Activated naive CD4-positive, alpha-beta T cell treated with anti-CD3 and anti-CD28 coated beads, Interleukin-2, amount 10 ng/mL, durations not matched to agents 7 days and 5 days (primary cell): ENCODE measurements around the gene NDUFS8.

Experiments used
- CTCF ChIA-PET: fragments of 350-600 bp; sonication (Branson Sonifier 250); formaldehyde crosslinking; loops from one replicate; lab custom pipeline; 2021; ENCODE audit warnings: antibody characterized with exemption; lab: Charles Lee
- DNase-seq: peaks from one replicate; pipeline ENCODE4 v3.0.0-alpha.2; 2020
- H3K27ac Mint-ChIP-seq: one replicate; pipeline ENCODE4 v1.8.0; 2021; ENCODE audit warnings: mild to moderate bottlenecking, moderate library complexity, mixed read lengths
- H3K27me3 Mint-ChIP-seq: one replicate; pipeline ENCODE4 v1.8.0; 2021; ENCODE audit warnings: mild to moderate bottlenecking, mixed read lengths
- H3K36me3 Mint-ChIP-seq: one replicate; pipeline ENCODE4 v1.8.0; 2021; ENCODE audit warnings: mixed read lengths
- H3K4me1 Mint-ChIP-seq: one replicate; pipeline ENCODE4 v1.8.0; 2021; ENCODE audit warnings: mixed read lengths
- H3K4me3 Mint-ChIP-seq: one replicate; pipeline ENCODE4 v1.8.0; 2021; ENCODE audit warnings: mild to moderate bottlenecking, moderate library complexity, mixed read lengths
- H3K9me3 Mint-ChIP-seq: one replicate; pipeline ENCODE4 v1.8.0; 2021; ENCODE audit warnings: mixed read lengths

The NDUFS8 gene

DNA sequence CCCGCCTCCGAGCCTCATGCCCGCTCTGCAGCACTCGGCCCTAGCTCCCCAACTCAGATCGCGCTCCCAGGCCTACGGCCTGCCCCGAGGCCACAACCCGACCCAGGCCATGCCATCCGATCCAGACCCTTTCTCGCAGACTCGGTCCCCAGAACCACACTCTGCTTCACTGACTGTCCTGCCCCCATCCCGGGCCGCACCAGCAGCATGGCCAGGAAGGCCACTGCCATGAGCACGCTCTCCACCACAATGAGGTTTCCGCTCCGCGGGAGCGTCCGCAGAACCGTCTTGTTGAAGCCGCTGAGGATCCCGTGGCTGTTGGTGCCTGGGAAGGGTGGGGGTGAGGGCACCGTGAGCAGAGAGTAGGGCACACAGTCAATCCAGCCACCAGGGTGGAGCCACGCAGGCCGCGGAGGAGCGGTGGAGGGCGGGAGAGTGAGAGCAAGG lies 33.0 kb upstream of the NDUFS8 start:
- DNase-seq = no peak
- Mint-ChIP-seq H3K4me3 (no peak overlapping the region), H3K4me1 (peaks cover 56% of the 10 kb centered on the region), H3K27ac (no peak overlapping the region), H3K36me3 (peaks cover 11% of the 10 kb centered on the region), H3K27me3 (no peaks in the 10 kb centered on the region), H3K9me3 (no peaks in the 10 kb centered on the region)
- CTCF ChIA-PET = no interaction called here

DNA sequence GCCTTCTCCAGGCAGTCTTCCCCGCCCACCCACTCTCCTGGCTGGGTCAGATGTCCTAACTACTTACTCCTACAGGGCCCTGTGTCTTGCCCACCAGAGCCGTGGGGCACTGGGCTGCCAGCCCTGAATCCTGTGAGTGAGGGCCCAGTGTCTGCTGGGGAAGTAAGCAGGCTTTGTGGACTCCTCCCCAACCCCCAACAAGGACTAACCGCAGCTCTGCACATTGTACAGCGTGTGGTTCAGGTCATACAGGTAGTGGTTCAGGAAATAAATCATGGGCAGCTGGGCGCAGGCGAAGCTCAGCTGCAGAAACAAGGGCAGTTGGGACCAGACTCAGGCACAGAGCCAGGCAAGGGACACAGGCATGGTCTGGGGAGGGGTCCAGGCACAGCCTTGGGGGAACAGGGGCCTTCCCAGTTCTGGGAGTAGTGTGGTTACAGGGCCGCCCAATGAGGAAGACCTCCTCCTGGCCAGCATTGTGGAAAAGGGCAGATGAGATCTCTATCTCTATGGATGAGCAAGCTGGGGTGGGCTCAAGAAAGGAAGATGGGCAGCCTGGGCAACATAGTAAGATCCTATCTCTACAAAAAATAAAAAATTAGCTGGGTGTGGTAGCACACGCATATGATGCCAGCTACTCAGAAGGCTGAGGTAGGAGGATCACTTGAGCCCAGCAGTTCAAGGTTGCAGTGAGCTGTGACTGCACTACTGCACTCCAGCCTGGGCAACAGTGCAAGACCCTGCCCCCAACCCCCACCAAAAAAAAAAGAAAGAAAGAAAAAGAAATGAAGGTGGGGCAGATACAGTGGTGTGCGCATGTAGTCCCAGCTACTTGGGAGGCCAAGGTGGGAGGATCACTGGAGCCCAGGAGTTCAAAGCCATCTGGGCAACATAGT lies 32.1 kb upstream of the NDUFS8 start:
- peak overlapping the region; percentile 58 for H3K27ac Mint-ChIP-seq
- H3K36me3 Mint-ChIP-seq = peaks cover 11% of the 10 kb centered on the region
- no peaks in the 10 kb centered on the region for H3K9me3 Mint-ChIP-seq
- H3K4me1 Mint-ChIP-seq = peaks cover 63% of the 10 kb centered on the region
- peaks cover 4% of the 10 kb centered on the region for H3K27me3 Mint-ChIP-seq
- CTCF ChIA-PET = no interaction called here
- DNase-seq = peak; percentile 60
- peak overlapping the region; percentile 44 for H3K4me3 Mint-ChIP-seq

DNA sequence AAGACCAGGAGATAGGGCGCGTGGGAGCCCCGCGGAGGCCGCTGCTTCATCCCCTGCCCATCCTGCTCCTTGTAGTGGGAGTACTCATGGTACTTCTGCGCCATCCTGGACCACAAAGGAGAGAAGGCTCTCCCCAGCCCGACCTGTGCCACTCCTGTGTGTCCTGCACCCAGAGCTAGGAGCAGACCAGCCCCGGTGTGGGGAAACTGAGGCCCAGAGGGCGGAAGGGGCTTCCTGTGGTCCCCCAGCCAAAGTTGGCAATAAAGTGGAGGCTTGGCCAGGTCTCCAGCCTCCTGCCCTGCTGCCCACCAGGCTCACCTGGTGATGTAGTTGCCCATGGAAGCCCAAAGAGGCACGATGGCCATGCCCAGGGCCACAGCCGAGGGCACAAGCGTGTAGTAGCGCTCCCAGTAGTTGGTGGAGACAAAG lies 31.3 kb upstream of the NDUFS8 start:
- peaks cover 59% of the 10 kb centered on the region for H3K4me1 Mint-ChIP-seq
- DNase-seq = no peak
- H3K9me3 Mint-ChIP-seq = no peaks in the 10 kb centered on the region
- H3K4me3 Mint-ChIP-seq = no peak overlapping the region
- no peak overlapping the region for H3K27ac Mint-ChIP-seq
- H3K27me3 Mint-ChIP-seq = peaks cover 4% of the 10 kb centered on the region
- H3K36me3 Mint-ChIP-seq = peaks cover 10% of the 10 kb centered on the region
- CTCF ChIA-PET = no interaction called here

DNA sequence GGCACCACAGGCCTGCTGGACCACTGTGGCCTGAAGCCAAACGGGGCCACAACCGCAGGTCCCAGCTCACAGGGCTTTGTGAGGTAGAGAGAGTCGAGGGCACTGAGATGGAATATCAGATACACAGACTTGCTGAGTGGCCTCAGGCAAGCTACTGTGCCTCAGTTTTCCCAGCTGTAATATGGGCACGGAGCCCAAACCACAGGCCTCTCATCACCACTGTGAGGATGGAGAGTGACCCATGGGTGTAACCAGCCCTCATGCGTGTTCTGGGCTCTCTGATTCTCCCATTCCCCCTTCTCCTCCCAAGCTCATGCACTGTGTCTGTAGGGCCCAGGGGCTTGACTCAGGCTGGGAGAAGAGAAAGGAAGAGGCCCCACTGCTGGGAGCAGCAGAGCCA lies 30.8 kb upstream of the NDUFS8 start:
- peaks cover 6% of the 10 kb centered on the region for H3K27me3 Mint-ChIP-seq
- no peak for DNase-seq
- peaks cover 58% of the 10 kb centered on the region for H3K4me1 Mint-ChIP-seq
- no peak overlapping the region for H3K27ac Mint-ChIP-seq
- no peak overlapping the region for H3K4me3 Mint-ChIP-seq
- H3K36me3 Mint-ChIP-seq = peaks cover 10% of the 10 kb centered on the region
- no peaks in the 10 kb centered on the region for H3K9me3 Mint-ChIP-seq
- CTCF ChIA-PET = no interaction called here

DNA sequence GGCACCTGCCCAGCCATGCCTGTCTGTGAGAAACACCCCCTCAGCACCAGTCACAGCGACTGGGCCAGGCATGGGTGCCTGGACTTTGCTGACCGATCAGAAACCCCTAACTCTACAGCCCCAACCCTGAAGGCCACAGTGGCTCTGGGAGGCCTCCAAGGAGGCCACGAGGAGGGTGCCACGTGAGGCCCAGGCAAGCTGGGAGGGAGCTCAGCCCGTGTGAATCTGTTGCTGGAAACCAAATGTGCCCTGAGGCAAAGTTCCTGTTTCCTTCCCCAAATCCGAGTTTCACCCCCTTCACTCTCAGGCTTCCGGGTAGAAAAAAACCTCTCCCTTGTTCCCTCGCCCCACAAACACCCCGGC lies 27.9 kb upstream of the NDUFS8 start:
- no peaks in the 10 kb centered on the region for H3K36me3 Mint-ChIP-seq
- H3K27ac Mint-ChIP-seq = peak overlapping the region; percentile 51
- H3K4me3 Mint-ChIP-seq = peak overlapping the region; percentile 77
- H3K9me3 Mint-ChIP-seq = no peaks in the 10 kb centered on the region
- peaks cover 44% of the 10 kb centered on the region for H3K4me1 Mint-ChIP-seq
- CTCF ChIA-PET = interaction anchor here (1.7 kb wide), 1 partner anchor 8 kb away, joined by 4 read pairs; no protein-coding TSS in a partner anchor
- no peak for DNase-seq
- peaks cover 11% of the 10 kb centered on the region for H3K27me3 Mint-ChIP-seq

DNA sequence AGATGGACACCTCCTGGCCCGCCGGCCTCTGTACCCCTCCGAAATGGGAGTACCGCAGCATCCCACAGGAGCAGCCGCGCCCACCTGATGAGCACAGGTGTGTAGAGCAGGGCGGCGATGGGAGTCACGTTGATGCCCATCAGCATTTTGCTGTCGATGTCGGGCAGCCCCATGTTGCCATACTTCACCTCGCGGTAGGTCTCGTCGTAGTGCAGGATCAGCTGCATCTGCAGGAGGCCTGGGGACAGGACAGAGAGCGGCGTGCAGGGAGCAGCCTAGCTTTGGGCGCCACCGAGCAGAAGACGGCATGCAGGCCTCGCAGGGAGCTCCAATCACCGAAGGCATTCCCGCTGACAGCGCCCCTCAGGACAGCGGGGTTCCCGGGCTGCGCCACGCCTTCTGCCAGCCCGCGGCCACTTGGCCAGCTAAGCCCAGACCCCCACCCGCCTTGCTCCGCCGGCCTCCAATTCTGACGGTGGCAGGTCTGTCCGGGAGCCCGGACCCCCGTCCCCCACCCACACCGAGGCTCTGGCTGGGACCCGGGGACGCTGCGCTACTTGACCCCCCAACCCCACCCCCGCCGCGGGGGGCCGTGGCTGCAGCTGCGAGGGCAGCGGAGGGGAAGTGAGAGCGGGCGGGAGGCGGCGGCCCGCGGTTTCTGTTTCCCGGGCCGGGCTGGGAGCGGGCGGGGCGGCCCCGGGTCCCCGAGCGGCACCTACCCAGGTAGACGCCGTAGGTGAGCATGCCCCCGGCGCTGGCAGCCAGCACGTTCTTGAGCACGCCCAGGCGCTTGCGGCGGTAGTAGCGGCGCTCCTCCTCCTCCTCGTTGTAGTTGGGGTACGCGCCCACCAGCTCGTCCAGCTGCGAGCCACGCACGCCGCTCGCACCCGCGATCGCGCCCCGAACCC lies 27.3 kb upstream of the NDUFS8 start:
- peak; percentile 69 for DNase-seq
- peak overlapping the region; percentile 73 for H3K27ac Mint-ChIP-seq
- CTCF ChIA-PET = interaction anchor here (1.7 kb wide), 1 partner anchor 9 kb away, joined by 4 read pairs; no protein-coding TSS in a partner anchor

DNA sequence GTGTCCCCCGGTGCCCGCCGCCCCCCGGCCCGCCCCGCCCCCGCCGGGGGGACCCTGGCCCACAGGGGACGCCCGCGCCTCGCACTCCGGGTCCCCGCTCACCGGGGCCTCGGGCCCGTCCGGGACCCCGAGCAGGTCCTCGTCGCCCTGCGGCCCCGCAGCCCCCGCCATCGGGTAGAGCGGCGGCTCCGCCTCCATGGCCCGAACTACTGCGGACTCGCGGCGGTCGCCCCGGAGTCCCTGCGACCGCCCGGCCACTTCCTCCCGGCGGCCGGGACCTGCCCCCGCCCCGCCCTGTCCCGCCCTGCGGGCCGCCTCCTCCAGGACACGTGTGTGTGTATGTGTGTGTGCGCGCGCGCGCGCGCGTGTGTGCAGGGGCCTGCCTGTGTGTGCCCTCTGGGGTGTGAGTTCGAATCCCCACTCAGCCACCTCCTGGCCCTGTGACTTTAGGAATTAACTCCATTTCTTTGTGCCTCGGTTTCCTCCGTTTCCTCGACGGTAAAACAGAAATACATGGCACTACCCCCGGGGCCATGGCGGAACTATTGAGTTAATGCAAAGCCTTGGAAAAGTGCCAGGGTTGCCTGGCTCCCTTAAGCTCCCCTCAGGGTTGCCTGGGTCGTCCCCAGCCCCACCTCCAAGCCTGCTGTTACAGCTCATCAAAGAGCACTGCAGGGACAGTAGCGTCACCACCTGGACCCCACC lies 26.5 kb upstream of the NDUFS8 start, which contains the start of gene UNC93B1:
Gene UNC93B1 (minus strand): TSS at position 252 of the 705 bp plus-strand sequence. CDS start 54 bp downstream, at position 198.
- peaks cover 33% of the 10 kb centered on the region for H3K4me1 Mint-ChIP-seq
- peaks cover 15% of the 10 kb centered on the region for H3K27me3 Mint-ChIP-seq
- CTCF ChIA-PET = interaction anchor here (1.2 to 1.7 kb wide), 2 partner anchors 10 kb away, joined by 3 to 4 read pairs; no protein-coding TSS in a partner anchor
- H3K27ac Mint-ChIP-seq = peak within 1 kb of the TSS; percentile 79
- H3K36me3 Mint-ChIP-seq = no peaks in the 10 kb centered on the region
- peak within 1 kb of the TSS; percentile 83 for H3K4me3 Mint-ChIP-seq
- no peaks in the 10 kb centered on the region for H3K9me3 Mint-ChIP-seq
- peak; percentile 92 for DNase-seq

More for the DNA sequence above, 27.3 kb upstream of the NDUFS8 start:
- no peaks in the 10 kb centered on the region for H3K9me3 Mint-ChIP-seq
- H3K4me1 Mint-ChIP-seq = peaks cover 38% of the 10 kb centered on the region
- peaks cover 11% of the 10 kb centered on the region for H3K27me3 Mint-ChIP-seq
- no peaks in the 10 kb centered on the region for H3K36me3 Mint-ChIP-seq
- H3K4me3 Mint-ChIP-seq = peak overlapping the region; percentile 83

DNA sequence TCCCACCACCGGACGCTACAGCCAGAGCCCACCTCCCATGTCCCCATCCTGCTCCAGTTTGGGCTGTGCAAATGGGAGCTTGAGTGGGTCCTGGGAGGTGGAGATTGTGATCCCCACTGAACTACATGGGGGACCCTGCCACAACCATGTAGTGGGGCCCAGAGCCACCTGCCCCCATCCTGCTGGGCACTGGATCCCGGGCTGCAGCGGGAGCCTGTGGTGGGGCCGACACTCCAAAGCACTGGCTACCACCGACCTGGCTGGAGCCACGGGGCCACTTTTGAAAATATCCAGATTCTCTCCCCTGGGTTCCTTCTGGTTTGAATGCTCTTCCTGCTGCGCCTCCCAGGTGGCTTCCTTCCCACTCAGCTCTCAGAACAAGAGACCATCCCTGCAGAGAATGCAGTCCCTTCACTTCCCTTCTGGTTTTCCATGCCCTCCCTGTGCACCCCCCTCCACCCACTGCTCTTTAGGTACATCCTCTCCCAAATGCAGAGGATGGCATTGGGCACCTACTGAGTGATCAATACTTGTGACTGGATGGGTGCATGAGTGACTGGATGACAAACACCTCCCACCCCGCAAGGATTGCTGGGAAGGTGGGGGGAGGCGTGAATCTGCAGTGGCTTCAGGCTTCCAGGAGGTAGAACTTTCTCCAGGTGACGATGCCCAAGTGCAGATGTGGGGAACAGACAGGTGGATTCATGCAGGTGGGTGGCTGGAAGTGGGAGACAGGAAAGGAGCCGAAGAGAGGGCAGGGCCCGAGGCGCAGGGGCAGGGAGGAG lies 25.7 kb upstream of the NDUFS8 start:
- Mint-ChIP-seq H3K4me1 (peaks cover 41% of the 10 kb centered on the region), H3K27ac (peak overlapping the region; percentile 79)
- CTCF ChIA-PET = interaction anchor here (1.2 kb wide), 1 partner anchor 11 kb away, joined by 3 read pairs; no protein-coding TSS in a partner anchor

DNA sequence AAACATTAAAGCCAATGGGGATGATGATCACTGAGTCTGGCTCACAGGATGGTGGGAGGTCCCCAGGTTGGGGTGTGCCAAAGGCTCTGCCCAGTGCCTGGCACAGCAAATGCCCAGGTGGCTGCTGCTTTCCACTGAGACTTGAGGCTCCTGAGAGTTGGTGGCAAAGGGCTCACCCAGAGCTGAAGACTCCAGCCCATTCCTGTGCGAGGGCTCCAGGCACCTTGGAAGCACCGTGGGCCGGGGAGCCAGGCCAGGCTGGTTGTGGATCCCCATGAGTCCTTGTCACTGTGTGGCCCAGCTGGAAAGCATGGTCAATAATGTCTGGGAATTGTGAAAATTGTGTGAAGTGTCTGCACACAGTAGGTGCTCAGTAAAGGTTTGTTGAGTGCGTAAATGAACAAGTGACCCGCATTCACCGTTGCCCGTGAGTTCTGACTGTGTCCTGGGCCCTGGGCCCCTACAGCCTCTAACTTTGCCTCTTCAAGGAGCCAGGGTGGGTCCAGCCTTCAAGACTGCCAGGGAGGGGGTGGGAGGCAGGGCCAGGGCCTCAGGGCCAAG lies 23.8 kb upstream of the NDUFS8 start:
- H3K4me1 Mint-ChIP-seq = peaks cover 38% of the 10 kb centered on the region
- no peak overlapping the region for H3K27ac Mint-ChIP-seq
- CTCF ChIA-PET = no interaction called here
- no peak for DNase-seq
- H3K36me3 Mint-ChIP-seq = no peaks in the 10 kb centered on the region
- H3K9me3 Mint-ChIP-seq = no peaks in the 10 kb centered on the region
- H3K4me3 Mint-ChIP-seq = no peak overlapping the region
- H3K27me3 Mint-ChIP-seq = peaks cover 29% of the 10 kb centered on the region

More for the DNA sequence above, 25.7 kb upstream of the NDUFS8 start:
- Mint-ChIP-seq H3K36me3 (no peaks in the 10 kb centered on the region), H3K27me3 (peaks cover 21% of the 10 kb centered on the region), H3K4me3 (peak overlapping the region; percentile 83), H3K9me3 (no peaks in the 10 kb centered on the region)
- no peak for DNase-seq

DNA sequence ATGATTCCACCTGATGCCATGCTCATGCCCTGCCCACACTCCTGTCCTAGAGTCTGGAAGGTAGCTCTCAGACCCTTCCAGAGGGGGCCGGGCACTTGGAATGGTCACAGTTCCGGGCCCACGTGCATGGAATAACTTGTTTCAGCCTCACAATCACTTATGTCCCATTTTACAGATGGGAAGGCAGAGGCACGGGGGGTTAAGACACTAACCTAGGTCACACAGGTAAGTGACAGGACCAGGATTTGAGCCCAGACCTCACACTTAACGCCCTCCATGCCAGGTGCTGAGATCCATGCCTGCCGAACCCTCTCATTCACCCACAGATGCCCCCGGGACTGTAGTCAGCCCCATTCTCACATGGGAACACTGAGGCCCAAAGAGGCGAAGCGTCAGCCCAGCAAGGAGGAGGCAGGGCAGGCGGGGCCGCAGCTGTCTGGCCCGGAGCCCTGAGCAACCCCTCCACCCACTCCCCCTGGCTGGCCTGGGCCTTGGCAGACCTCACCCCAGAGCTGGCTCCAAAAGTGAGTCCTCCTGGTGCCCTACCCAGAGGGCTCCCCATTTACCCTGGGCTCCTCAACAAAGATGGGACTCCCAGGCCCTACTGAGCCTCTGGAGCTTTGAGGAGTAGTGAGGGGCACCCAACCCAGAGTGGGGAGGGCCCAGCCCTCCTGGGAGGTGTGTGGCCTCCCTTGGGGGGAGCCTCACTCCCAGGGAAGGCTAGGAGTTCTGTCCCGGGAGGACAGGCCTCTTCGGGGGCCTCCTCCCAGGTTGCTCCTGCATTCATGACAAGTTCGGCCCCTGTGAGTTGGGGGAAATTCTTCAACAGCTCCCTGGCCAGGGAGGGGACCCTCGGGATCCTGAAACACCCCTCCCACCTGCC lies 22.7 kb upstream of the NDUFS8 start:
- H3K4me1 Mint-ChIP-seq = peaks cover 30% of the 10 kb centered on the region
- no peak overlapping the region for H3K4me3 Mint-ChIP-seq
- CTCF ChIA-PET = no interaction called here
- no peak for DNase-seq
- peaks cover 28% of the 10 kb centered on the region for H3K27me3 Mint-ChIP-seq
- H3K9me3 Mint-ChIP-seq = no peaks in the 10 kb centered on the region
- H3K36me3 Mint-ChIP-seq = no peaks in the 10 kb centered on the region
- no peak overlapping the region for H3K27ac Mint-ChIP-seq

DNA sequence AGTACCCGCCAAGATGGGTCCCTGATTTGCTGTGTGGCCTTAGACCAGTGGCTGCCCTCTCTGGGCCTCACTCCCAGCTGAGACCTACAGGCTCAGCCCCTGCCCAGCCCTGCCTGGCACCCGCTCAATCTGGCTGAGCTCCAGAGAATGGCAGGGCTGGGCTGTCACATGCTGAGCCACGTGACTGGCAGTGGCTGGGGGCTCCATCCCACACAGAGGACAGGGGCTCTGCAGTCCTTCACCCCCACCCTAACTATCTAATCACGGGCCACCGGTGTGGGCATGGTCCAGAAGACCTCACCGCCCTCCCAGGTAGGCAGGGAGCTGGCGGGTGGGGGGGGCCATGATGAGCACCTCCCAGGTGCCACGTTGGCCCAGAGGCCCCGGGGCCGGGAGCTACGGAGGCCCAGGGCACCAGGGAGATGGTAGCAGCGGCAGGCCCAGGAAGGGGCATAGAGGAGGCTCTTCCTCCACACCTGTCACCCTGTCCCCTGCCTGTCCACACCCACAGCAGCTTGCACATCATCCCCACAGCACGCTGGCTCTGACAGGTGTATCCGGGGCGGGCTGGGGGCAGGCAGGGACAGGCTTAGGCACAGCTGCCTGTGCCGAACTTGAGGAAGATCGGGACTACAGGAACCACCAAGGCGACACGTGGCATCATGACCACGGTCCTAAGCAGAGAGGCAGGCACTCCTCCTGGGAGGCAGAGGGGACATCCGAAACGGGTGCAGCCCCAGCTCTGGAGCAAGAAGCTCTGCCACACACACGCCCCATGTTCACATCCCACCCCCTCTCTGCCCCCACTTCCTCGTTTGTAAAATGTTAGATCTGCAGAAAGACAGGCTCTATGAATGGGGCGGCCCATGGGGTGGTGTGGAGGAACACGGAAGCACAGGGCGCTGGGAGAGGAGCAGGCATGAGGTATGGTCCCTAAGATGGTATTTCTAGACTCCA lies 21.8 kb upstream of the NDUFS8 start:
- no peak overlapping the region for H3K4me3 Mint-ChIP-seq
- H3K27ac Mint-ChIP-seq = no peak overlapping the region
- H3K9me3 Mint-ChIP-seq = no peaks in the 10 kb centered on the region
- CTCF ChIA-PET = interaction anchor here (0.6 to 2.0 kb wide), 4 partner anchors 22 to 200 kb away, joined by 3 to 5 read pairs (median 4); partner anchors contain the start of gene NDUFS8
- peaks cover 25% of the 10 kb centered on the region for H3K4me1 Mint-ChIP-seq
- H3K27me3 Mint-ChIP-seq = peaks cover 24% of the 10 kb centered on the region
- DNase-seq = no peak
- H3K36me3 Mint-ChIP-seq = no peaks in the 10 kb centered on the region
